Omental fat pad (tissue), 4 donors: ENCODE data around the gene DLG2. TPM values are rescaled to one million over a fixed set of nuclear protein-coding genes. Genes with fewer than 3 reads are reported as not detected.
"Not testable (repeated sequence)": the region's sequence is repeated elsewhere in the genome, so short reads cannot be mapped to it uniquely, and the experiment has no call there.

Experiments used
- ATAC-seq: fragments of 150-250 bp; one replicate; pipeline ENCODE4 v1.9.1; 2016; ENCODE audit warnings: mild to moderate bottlenecking, moderate library complexity; ENCODE audit not compliant: low FRiP score
- DNase-seq: peaks from one replicate; pipeline ENCODE4 v3.0.0-alpha.2; 2019; ENCODE audit warnings: low spot score
- CTCF ChIP-seq, 3 donors: fragments of 450-650 bp; IDR thresholded peaks; one replicate each; pipeline ENCODE4 v1.5.1; 2016 to 2017; ENCODE audit warnings: antibody characterized with exemption in 3 of 3, mild to moderate bottlenecking in 3 of 3, moderate library complexity in 2 of 3
- total RNA-seq, 4 donors: library from RNA; depleted of rRNA; stranded (reverse); fragments of >200 nt; gene quantifications; one replicate each; pipeline ENCODE4 v1.1.0, GENCODE V29; 2016

The DLG2 gene
- total RNA-seq, 4 donors from 2014 or later, result 4.8 to 13.2 (median 8.1) TPM

DNA sequence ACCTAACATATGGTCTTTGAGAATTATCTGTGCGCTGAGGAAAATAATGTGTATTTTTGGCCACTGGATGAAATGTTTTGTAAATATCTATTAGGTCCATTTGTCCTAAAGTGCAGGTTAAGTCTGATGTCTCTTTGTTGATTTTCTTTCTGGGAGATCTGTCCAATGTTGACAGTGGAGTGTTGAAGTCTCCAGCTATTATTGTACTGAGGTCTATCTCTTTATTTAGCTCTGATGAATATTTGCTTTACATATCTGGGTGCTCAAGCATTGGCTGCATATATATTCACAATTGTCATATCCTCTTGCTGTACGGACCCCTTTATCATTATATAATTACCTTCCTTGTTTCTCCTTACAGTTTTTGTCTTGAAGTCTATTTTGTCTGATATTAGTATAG is 833.8 kb downstream of the DLG2 start:
- no peak for TF ChIP-seq CTCF (IDR thresholded peaks at IDR 0.05)
- ATAC-seq (no peak), DNase-seq (no peak)

GRCh38 chr11:84790849-84791427 is 836.2 kb downstream of the DLG2 start:
- ATAC-seq (no peak), DNase-seq (no peak)
- no peak for TF ChIP-seq CTCF (IDR thresholded peaks at IDR 0.05)

- no peak for DNase-seq
Observed at GRCh38 chr11:84788220-84788619, 838.9 kb downstream of the DLG2 start.

DNA sequence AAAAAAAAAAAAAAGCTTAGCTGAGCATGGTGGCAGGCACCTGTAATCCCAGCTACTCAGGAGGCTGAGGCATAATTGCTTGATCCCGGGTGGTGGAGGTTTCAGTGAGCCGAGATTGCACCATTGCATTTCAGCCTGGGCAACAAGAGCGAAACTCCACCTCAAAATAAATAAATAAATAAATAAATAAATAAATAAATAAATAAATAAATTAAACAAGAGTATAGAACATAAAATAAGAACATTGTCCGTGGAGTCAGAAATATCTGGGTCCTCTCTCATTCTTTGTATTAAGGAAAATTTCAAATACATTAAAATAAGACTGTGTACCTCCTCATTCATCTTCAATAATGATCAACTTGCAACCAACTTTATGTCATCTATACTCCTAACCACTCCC is 843.0 kb downstream of the DLG2 start:
- DNase-seq, ATAC-seq: not testable (repeated sequence)

More at GRCh38 chr11:84788220-84788619, 838.9 kb downstream of the DLG2 start:
- no peak for ATAC-seq
- TF ChIP-seq CTCF (IDR thresholded peaks at IDR 0.05), result no peak

DNA sequence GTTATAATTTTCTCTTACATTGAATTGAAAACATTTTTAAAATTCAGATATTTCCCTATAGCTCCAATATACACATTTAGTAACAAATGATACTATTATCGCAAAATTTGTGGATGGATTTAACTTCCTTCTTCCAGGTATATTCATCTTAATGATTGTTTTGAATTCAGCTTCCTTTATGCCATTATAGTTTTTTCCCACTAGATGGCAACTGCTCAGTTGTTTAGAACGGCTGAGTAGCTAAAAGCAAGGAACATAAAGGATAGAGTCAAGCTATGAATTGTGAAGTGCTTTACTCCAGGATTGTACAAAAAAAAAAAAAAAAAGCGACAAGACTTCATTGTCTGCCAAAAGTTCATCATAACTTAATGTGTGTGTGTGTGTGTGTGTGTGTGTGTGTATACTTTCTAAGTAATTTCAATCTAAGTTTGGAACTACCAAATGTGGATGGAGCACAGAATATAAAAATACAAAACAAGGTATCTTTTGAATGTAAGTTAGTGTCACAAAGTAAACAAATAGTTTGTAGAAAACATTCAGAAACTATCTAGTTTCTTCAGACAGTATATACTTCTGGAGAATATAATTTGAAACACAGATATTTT is 846.4 kb downstream of the DLG2 start:
- DNase-seq (no peak), ATAC-seq (no peak)
- no peak for TF ChIP-seq CTCF (IDR thresholded peaks at IDR 0.05)

DNA sequence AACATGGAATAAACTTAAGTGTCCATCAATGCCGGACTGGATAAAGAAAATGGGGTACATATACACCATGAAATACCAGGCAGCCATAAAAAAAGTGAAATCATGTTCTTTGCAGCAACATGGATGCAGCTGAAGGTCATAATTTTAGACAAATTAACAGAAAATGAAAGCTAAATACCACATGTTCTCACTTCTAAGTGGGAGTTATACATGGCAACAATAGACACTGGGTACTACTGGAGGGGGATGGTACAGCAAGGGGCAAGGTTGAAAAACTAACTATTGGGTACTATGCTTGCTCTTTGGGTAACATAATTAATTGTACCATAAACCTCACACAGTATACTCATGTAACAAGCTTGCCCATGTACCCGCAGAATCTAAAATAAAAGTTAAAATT is 851.6 kb downstream of the DLG2 start:
- ATAC-seq (no peak), DNase-seq (no peak)
- TF ChIP-seq CTCF (IDR thresholded peaks at IDR 0.05), result no peak

GRCh38 chr11:84763931-84764330 is 863.2 kb downstream of the DLG2 start:
- no peak for TF ChIP-seq CTCF (IDR thresholded peaks at IDR 0.05)
- ATAC-seq, result no peak

More at GRCh38 chr11:84763931-84764330, 863.2 kb downstream of the DLG2 start:
- DNase-seq, result no peak
